HEK293 (cell line): ENCODE results near the gene GRIK4.

Experiments used
- GLIS2 ChIP-seq: fragments of 450-650 bp; formaldehyde crosslinking; IDR thresholded peaks from 2 replicates; pipeline ENCODE4 v1.5.1; 2016; ENCODE audit warnings: missing biosample characterization, missing genetic modification characterization
- SP2 ChIP-seq: fragments of 450-650 bp; formaldehyde crosslinking; IDR thresholded peaks from 2 replicates; pipeline ENCODE4 v1.5.1; 2016; ENCODE audit warnings: missing biosample characterization, missing genetic modification characterization
- ZNF311 ChIP-seq: fragments of 450-650 bp; formaldehyde crosslinking; IDR thresholded peaks from 2 replicates; pipeline ENCODE4 v1.5.1; 2017; ENCODE audit warnings: missing biosample characterization, missing genetic modification characterization, borderline replicate concordance
- ZNF335 ChIP-seq: fragments of 450-650 bp; formaldehyde crosslinking; conservative IDR thresholded peaks from 2 replicates; pipeline ENCODE4 v1.5.1; 2016; ENCODE audit warnings: missing biosample characterization, missing genetic modification characterization
- ZNF37A ChIP-seq: fragments of 450-650 bp; IDR thresholded peaks from 2 replicates; pipeline ENCODE4 v1.5.1; 2018; ENCODE audit warnings: missing biosample characterization, missing genetic modification characterization
- ZNF785 ChIP-seq: fragments of 450-650 bp; formaldehyde crosslinking; IDR thresholded peaks from 2 replicates; pipeline ENCODE4 v1.5.1; 2016; ENCODE audit warnings: missing biosample characterization, missing genetic modification characterization
- TF ChIP-seq, protein P1 (sequence below): fragments of 450-650 bp; formaldehyde crosslinking; IDR thresholded peaks from 2 replicates; pipeline ENCODE4 v1.5.1; 2016; ENCODE audit warnings: missing biosample characterization, missing genetic modification characterization
- TF ChIP-seq, protein P2 (sequence below): fragments of 450-650 bp; formaldehyde crosslinking; conservative IDR thresholded peaks from 2 replicates; pipeline ENCODE4 v1.5.1; 2016; ENCODE audit warnings: low read depth, missing biosample characterization, missing genetic modification characterization
- TF ChIP-seq, protein P3 (sequence below): fragments of 450-650 bp; formaldehyde crosslinking; IDR thresholded peaks from 2 replicates; pipeline ENCODE4 v1.5.1; 2016; ENCODE audit warnings: missing biosample characterization, missing genetic modification characterization
- TF ChIP-seq, protein P4 (sequence below): fragments of 450-650 bp; formaldehyde crosslinking; IDR thresholded peaks from 2 replicates; pipeline ENCODE4 v1.5.1; 2016; ENCODE audit warnings: missing biosample characterization, missing genetic modification characterization
- TF ChIP-seq, protein P5 (sequence below): fragments of 450-650 bp; formaldehyde crosslinking; IDR thresholded peaks from 2 replicates; pipeline ENCODE4 v1.5.1; 2016; ENCODE audit warnings: missing biosample characterization, missing genetic modification characterization

DNA sequence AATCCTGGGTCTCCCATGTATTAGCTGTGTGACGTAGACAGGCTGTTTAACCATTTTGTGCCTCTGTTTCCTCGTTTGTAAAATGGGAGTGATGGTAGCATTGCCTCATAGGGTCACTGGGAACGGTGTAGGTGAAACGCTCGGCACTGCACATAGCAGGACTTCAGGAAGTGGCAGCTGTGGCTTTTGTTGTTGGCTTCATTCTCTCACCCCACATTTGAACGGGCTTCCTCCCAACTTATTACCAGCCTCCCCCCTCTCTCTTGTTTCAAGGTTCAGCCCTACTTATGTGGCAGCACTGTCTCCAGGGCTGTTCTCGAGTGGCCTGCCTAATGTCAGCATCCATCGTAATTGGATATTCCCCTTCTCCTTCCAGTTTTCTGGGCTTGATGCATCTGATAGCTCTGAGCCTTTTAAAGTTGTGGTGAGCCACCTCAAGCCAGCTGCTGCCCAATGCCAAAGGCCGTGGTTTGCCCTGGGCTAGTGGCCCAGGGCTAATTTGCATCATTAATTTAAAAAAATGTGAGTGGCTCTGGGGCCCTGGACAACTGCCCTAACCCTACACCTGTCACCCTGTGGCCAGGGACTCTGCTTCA is 294.5 kb downstream of the GRIK4 start:
- TF ChIP-seq ZNF785 (tag by site-specific recombination) (no peak), ZNF37A (tag by site-specific recombination) (no peak), SP2 (tag by site-specific recombination) (no peak), ZNF311 (no peak), GLIS2 (tag by site-specific recombination) (no peak), ZNF335 (no peak)
- TF ChIP-seq, protein P1, sequence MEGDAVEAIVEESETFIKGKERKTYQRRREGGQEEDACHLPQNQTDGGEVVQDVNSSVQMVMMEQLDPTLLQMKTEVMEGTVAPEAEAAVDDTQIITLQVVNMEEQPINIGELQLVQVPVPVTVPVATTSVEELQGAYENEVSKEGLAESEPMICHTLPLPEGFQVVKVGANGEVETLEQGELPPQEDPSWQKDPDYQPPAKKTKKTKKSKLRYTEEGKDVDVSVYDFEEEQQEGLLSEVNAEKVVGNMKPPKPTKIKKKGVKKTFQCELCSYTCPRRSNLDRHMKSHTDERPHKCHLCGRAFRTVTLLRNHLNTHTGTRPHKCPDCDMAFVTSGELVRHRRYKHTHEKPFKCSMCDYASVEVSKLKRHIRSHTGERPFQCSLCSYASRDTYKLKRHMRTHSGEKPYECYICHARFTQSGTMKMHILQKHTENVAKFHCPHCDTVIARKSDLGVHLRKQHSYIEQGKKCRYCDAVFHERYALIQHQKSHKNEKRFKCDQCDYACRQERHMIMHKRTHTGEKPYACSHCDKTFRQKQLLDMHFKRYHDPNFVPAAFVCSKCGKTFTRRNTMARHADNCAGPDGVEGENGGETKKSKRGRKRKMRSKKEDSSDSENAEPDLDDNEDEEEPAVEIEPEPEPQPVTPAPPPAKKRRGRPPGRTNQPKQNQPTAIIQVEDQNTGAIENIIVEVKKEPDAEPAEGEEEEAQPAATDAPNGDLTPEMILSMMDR (tag by site-specific recombination): no peak
- TF ChIP-seq, protein P2, sequence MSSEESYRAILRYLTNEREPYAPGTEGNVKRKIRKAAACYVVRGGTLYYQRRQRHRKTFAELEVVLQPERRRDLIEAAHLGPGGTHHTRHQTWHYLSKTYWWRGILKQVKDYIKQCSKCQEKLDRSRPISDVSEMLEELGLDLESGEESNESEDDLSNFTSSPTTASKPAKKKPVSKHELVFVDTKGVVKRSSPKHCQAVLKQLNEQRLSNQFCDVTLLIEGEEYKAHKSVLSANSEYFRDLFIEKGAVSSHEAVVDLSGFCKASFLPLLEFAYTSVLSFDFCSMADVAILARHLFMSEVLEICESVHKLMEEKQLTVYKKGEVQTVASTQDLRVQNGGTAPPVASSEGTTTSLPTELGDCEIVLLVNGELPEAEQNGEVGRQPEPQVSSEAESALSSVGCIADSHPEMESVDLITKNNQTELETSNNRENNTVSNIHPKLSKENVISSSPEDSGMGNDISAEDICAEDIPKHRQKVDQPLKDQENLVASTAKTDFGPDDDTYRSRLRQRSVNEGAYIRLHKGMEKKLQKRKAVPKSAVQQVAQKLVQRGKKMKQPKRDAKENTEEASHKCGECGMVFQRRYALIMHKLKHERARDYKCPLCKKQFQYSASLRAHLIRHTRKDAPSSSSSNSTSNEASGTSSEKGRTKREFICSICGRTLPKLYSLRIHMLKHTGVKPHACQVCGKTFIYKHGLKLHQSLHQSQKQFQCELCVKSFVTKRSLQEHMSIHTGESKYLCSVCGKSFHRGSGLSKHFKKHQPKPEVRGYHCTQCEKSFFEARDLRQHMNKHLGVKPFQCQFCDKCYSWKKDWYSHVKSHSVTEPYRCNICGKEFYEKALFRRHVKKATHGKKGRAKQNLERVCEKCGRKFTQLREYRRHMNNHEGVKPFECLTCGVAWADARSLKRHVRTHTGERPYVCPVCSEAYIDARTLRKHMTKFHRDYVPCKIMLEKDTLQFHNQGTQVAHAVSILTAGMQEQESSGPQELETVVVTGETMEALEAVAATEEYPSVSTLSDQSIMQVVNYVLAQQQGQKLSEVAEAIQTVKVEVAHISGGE (tag by site-specific recombination): no peak
- TF ChIP-seq, protein P3, sequence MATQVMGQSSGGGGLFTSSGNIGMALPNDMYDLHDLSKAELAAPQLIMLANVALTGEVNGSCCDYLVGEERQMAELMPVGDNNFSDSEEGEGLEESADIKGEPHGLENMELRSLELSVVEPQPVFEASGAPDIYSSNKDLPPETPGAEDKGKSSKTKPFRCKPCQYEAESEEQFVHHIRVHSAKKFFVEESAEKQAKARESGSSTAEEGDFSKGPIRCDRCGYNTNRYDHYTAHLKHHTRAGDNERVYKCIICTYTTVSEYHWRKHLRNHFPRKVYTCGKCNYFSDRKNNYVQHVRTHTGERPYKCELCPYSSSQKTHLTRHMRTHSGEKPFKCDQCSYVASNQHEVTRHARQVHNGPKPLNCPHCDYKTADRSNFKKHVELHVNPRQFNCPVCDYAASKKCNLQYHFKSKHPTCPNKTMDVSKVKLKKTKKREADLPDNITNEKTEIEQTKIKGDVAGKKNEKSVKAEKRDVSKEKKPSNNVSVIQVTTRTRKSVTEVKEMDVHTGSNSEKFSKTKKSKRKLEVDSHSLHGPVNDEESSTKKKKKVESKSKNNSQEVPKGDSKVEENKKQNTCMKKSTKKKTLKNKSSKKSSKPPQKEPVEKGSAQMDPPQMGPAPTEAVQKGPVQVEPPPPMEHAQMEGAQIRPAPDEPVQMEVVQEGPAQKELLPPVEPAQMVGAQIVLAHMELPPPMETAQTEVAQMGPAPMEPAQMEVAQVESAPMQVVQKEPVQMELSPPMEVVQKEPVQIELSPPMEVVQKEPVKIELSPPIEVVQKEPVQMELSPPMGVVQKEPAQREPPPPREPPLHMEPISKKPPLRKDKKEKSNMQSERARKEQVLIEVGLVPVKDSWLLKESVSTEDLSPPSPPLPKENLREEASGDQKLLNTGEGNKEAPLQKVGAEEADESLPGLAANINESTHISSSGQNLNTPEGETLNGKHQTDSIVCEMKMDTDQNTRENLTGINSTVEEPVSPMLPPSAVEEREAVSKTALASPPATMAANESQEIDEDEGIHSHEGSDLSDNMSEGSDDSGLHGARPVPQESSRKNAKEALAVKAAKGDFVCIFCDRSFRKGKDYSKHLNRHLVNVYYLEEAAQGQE (tag by site-specific recombination): no peak
- TF ChIP-seq, protein P4, sequence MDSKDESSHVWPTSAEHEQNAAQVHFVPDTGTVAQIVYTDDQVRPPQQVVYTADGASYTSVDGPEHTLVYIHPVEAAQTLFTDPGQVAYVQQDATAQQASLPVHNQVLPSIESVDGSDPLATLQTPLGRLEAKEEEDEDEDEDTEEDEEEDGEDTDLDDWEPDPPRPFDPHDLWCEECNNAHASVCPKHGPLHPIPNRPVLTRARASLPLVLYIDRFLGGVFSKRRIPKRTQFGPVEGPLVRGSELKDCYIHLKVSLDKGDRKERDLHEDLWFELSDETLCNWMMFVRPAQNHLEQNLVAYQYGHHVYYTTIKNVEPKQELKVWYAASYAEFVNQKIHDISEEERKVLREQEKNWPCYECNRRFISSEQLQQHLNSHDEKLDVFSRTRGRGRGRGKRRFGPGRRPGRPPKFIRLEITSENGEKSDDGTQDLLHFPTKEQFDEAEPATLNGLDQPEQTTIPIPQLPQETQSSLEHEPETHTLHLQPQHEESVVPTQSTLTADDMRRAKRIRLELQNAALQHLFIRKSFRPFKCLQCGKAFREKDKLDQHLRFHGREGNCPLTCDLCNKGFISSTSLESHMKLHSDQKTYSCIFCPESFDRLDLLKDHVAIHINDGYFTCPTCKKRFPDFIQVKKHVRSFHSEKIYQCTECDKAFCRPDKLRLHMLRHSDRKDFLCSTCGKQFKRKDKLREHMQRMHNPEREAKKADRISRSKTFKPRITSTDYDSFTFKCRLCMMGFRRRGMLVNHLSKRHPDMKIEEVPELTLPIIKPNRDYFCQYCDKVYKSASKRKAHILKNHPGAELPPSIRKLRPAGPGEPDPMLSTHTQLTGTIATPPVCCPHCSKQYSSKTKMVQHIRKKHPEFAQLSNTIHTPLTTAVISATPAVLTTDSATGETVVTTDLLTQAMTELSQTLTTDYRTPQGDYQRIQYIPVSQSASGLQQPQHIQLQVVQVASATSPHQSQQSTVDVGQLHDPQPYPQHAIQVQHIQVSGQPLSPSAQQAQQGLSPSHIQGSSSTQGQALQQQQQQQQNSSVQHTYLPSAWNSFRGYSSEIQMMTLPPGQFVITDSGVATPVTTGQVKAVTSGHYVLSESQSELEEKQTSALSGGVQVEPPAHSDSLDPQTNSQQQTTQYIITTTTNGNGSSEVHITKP (tag by site-specific recombination): no peak
- TF ChIP-seq, protein P5, sequence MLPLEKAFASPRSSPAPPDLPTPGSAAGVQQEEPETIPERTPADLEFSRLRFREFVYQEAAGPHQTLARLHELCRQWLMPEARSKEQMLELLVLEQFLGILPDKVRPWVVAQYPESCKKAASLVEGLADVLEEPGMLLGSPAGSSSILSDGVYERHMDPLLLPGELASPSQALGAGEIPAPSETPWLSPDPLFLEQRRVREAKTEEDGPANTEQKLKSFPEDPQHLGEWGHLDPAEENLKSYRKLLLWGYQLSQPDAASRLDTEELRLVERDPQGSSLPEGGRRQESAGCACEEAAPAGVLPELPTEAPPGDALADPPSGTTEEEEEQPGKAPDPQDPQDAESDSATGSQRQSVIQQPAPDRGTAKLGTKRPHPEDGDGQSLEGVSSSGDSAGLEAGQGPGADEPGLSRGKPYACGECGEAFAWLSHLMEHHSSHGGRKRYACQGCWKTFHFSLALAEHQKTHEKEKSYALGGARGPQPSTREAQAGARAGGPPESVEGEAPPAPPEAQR (tag by site-specific recombination): no peak
